ENCODE data around the gene TMEM222. TPM values are rescaled to one million over a fixed set of nuclear protein-coding genes. Genes with fewer than 3 reads are reported as not detected.

Gene TMEM222
- total RNA-seq, 1 donor from 2014 or later: 19.4 TPM

GRCh38 chr1:27290581-27290980 is 31.4 kb upstream of the TMEM222 start:
- no peak for DNase-seq
- intact Hi-C loops (cut with micrococcal nuclease): loop anchor here (10.0 kb wide), 1 partner anchor 384 kb away; the partner anchor contains the start of gene IFI6
- no peak overlapping the region for H3K4me3 ChIP-seq
- H3K9me3 ChIP-seq (replicated peaks): no peaks in the 10 kb centered on the region
- H3K36me3 ChIP-seq: peaks cover 63% of the 10 kb centered on the region
- TF ChIP-seq CTCF (IDR thresholded peaks at IDR 0.05; ENCODE audit: borderline replicate concordance): no peak
- H3K27ac ChIP-seq (replicated peaks): peak overlapping the region; percentile 45
- H3K27me3 ChIP-seq (ENCODE audit: low read depth): no peaks in the 10 kb centered on the region
- H3K4me1 ChIP-seq: peaks cover 19% of the 10 kb centered on the region

GRCh38 chr1:27292106-27292505 is 29.9 kb upstream of the TMEM222 start:
- peaks cover 23% of the 10 kb centered on the region for H3K4me1 ChIP-seq
- no peaks in the 10 kb centered on the region for H3K27me3 ChIP-seq (ENCODE audit: low read depth)
- no peak overlapping the region for H3K4me3 ChIP-seq
- TF ChIP-seq CTCF (IDR thresholded peaks at IDR 0.05; ENCODE audit: borderline replicate concordance): no peak
- H3K9me3 ChIP-seq (replicated peaks): no peaks in the 10 kb centered on the region
- intact Hi-C loops (cut with micrococcal nuclease): loop anchor here (10.0 kb wide), 1 partner anchor 383 kb away; the partner anchor contains the start of gene IFI6
- no peak for DNase-seq
- peaks cover 75% of the 10 kb centered on the region for H3K36me3 ChIP-seq
- H3K27ac ChIP-seq (replicated peaks): peak overlapping the region; percentile 45

- DNase-seq: no peak
- no peak overlapping the region for H3K4me3 ChIP-seq
- no peak overlapping the region for H3K27ac ChIP-seq (replicated peaks)
- intact Hi-C loops (cut with micrococcal nuclease): loop anchor here (10.0 kb wide), 1 partner anchor 381 kb away; the partner anchor contains the start of gene IFI6
- H3K36me3 ChIP-seq: peaks cover 81% of the 10 kb centered on the region
- no peaks in the 10 kb centered on the region for H3K27me3 ChIP-seq (ENCODE audit: low read depth)
- peaks cover 37% of the 10 kb centered on the region for H3K4me1 ChIP-seq
- TF ChIP-seq CTCF (IDR thresholded peaks at IDR 0.05; ENCODE audit: borderline replicate concordance): no peak
- no peaks in the 10 kb centered on the region for H3K9me3 ChIP-seq (replicated peaks)
Measured at GRCh38 chr1:27293915-27294314, 28.0 kb upstream of the TMEM222 start.

GRCh38 chr1:27296773-27297291 is 25.1 kb upstream of the TMEM222 start:
- Histone ChIP-seq H3K27me3 (ENCODE audit: low read depth) (no peaks in the 10 kb centered on the region), H3K27ac (replicated peaks) (peak overlapping the region; percentile 3), H3K36me3 (peaks cover 72% of the 10 kb centered on the region), H3K4me1 (peaks cover 49% of the 10 kb centered on the region), H3K4me3 (no peak overlapping the region), H3K9me3 (replicated peaks) (no peaks in the 10 kb centered on the region)
- DNase-seq: peak; percentile 65
- intact Hi-C loops (cut with micrococcal nuclease): loop anchor here (10.0 kb wide), 1 partner anchor 378 kb away; the partner anchor contains the start of gene IFI6
- peak; percentile 66 for TF ChIP-seq CTCF (IDR thresholded peaks at IDR 0.05; ENCODE audit: borderline replicate concordance)

- Histone ChIP-seq H3K27ac (replicated peaks) (peak overlapping the region; percentile 88), H3K27me3 (ENCODE audit: low read depth) (no peaks in the 10 kb centered on the region), H3K4me3 (no peak overlapping the region), H3K36me3 (peaks cover 69% of the 10 kb centered on the region), H3K9me3 (replicated peaks) (no peaks in the 10 kb centered on the region), H3K4me1 (peaks cover 43% of the 10 kb centered on the region)
- intact Hi-C loops (cut with micrococcal nuclease): loop anchor here (10.0 kb wide), 1 partner anchor 377 kb away; the partner anchor contains the start of gene IFI6
- no peak for TF ChIP-seq CTCF (IDR thresholded peaks at IDR 0.05; ENCODE audit: borderline replicate concordance)
- DNase-seq: no peak
Measured at GRCh38 chr1:27297903-27298302, 24.1 kb upstream of the TMEM222 start.

All from left ventricle myocardium inferior (tissue), 1 donor.